Gastroesophageal sphincter (tissue), 3 donors: ENCODE measurements around the gene LINC01488.

Experiments used
- POLR2A ChIP-seq, 2 donors: fragments of 450-650 bp; IDR thresholded peaks; one replicate each; pipeline ENCODE4 v1.6.1; 2017; ENCODE audit warnings: antibody characterized with exemption in 2 of 2, mild to moderate bottlenecking in 2 of 2, moderate library complexity in 1 of 2
- POLR2AphosphoS5 ChIP-seq: sonication (generic); formaldehyde crosslinking; IDR thresholded peaks from one replicate; pipeline ENCODE4 v1.6.1; 2017; ENCODE audit warnings: antibody characterized with exemption
- TF ChIP-seq, protein P1 (sequence below), 4 experiments: fragments of 200-600 bp in 2 of 4; fragments of 450-650 bp in 2 of 4; sonication (generic) in 1 of 4; IDR thresholded peaks; one replicate each; pipeline ENCODE4 v1.5.1; 2017 to 2019; ENCODE audit warnings: antibody characterized with exemption in 4 of 4, mild to moderate bottlenecking in 2 of 4, moderate library complexity in 2 of 4

DNA sequence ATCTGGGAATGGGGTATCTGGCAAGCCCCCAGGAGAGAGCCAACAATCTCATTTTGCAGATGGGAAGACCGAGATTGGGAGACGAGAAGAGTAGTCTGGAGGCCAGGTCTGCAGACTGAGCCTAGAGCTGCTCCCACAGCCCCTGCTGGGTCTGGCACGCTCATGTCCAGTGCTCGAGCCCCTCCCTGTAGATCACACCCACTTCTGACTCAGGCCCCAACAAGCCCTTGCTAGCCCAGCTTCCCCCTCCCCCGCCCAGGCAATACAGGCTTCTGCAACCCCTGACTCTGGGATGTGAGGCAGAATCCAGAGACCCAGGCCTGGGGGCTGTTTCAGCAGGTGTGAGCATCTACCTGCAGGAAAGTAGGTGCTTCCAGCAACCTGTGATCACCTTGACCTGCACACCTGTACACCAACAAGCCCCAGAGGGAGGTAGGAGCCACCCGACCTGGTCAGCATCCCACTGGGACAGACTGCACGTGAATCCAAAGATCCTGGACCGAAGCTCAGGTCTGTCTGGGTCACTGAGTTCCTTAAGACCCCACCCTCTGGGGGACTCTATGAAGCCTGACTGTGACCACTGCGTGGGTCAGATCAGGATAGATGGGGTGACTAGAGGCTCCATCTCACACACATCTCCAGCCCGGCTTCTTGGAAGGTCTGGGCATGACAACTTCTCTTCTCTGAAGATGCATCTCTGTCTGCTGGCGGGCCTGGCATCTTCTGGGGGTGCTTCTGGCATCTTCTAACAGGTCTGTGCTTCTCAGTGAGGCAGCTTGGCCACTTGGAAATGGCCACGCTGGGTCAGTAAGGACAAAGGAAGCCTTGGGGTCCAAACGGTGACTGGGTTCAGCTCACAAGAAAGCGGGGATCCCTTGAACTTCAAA lies 29.3 kb downstream of the LINC01488 start:
- no peak for TF ChIP-seq POLR2AphosphoS5
- no peak for TF ChIP-seq POLR2A (IDR thresholded peaks at IDR 0.05)
- TF ChIP-seq, protein P1, sequence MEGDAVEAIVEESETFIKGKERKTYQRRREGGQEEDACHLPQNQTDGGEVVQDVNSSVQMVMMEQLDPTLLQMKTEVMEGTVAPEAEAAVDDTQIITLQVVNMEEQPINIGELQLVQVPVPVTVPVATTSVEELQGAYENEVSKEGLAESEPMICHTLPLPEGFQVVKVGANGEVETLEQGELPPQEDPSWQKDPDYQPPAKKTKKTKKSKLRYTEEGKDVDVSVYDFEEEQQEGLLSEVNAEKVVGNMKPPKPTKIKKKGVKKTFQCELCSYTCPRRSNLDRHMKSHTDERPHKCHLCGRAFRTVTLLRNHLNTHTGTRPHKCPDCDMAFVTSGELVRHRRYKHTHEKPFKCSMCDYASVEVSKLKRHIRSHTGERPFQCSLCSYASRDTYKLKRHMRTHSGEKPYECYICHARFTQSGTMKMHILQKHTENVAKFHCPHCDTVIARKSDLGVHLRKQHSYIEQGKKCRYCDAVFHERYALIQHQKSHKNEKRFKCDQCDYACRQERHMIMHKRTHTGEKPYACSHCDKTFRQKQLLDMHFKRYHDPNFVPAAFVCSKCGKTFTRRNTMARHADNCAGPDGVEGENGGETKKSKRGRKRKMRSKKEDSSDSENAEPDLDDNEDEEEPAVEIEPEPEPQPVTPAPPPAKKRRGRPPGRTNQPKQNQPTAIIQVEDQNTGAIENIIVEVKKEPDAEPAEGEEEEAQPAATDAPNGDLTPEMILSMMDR (IDR thresholded peaks at IDR 0.05): no peak
